HEK293 (cell line): ENCODE results near the gene MPHOSPH8.

Experiments
- CTCF ChIA-PET: fragments of 350-600 bp; formaldehyde crosslinking; extraction: SDS; loops from one replicate; lab custom pipeline; 2021; ENCODE audit warnings: antibody characterized with exemption; lab: Yijun Ruan, JAX
- POLR2A ChIA-PET: fragments of 300-600 bp; formaldehyde crosslinking; extraction: SDS; loops from one replicate; lab custom pipeline; 2020; ENCODE audit warnings: antibody characterized with exemption, inconsistent platforms; lab: Yijun Ruan, JAX
- H3K27ac ChIP-seq: fragments of 200-500 bp; sonication (Bioruptor generic); 2 replicates; pipeline ENCODE4 v1.5.1; 2014; ENCODE audit warnings: low read depth, low read length, control low read depth, inconsistent platforms; ENCODE audit errors: extremely low read depth
- H3K36me3 ChIP-seq, 2 experiments: fragments of 200-500 bp in 1 of 2; sonication (Bioruptor generic) in 1 of 2; 1 replicate in 1 of 2; 2 replicates in 1 of 2; pipeline ENCODE4 v1.5.1; 2014 to 2017; ENCODE audit warnings: inconsistent platforms in 2 of 2, low read length in 2 of 2; ENCODE audit not compliant: control insufficient read depth in 2 of 2, insufficient read depth in 1 of 2
- H3K4me1 ChIP-seq: fragments of 200-500 bp; sonication (Bioruptor generic); 2 replicates; pipeline ENCODE4 v1.5.1; 2014; ENCODE audit warnings: mild to moderate bottlenecking, low read length, inconsistent platforms; ENCODE audit not compliant: control insufficient read depth, insufficient read depth
- H3K4me3 ChIP-seq: 2 replicates; pipeline ENCODE4 v1.5.1; 2011; ENCODE audit warnings: low read depth, mild to moderate bottlenecking, control low read depth, low read length, moderate library complexity
- H3K9me3 ChIP-seq: fragments of 200-500 bp; sonication (Bioruptor generic); 2 replicates; pipeline ENCODE4 v1.5.1; 2014; ENCODE audit warnings: low read depth, low read length, inconsistent platforms; ENCODE audit not compliant: control insufficient read depth, insufficient read depth
- CTCF ChIP-seq: fragments of 450-650 bp; formaldehyde crosslinking; IDR thresholded peaks from 2 replicates; pipeline ENCODE4 v1.5.1; 2016; ENCODE audit warnings: missing biosample characterization, missing genetic modification characterization
- MZF1 ChIP-seq: fragments of 450-650 bp; formaldehyde crosslinking; IDR thresholded peaks from 2 replicates; pipeline ENCODE4 v1.5.1; 2017; ENCODE audit warnings: missing biosample characterization, missing genetic modification characterization, borderline replicate concordance
- SP2 ChIP-seq: fragments of 450-650 bp; formaldehyde crosslinking; IDR thresholded peaks from 2 replicates; pipeline ENCODE4 v1.5.1; 2016; ENCODE audit warnings: missing biosample characterization, missing genetic modification characterization
- TCF7L2 ChIP-seq: IDR thresholded peaks from 2 replicates; pipeline ENCODE4 v1.6.1; 2011; ENCODE audit warnings: low read depth, mild to moderate bottlenecking, inconsistent platforms, low read length, moderate library complexity, borderline replicate concordance
- ZEB2 ChIP-seq: fragments of 450-650 bp; formaldehyde crosslinking; IDR thresholded peaks from 2 replicates; pipeline ENCODE4 v1.5.1; 2016; ENCODE audit warnings: missing biosample characterization, missing genetic modification characterization
- ZNF202 ChIP-seq: fragments of 450-650 bp; formaldehyde crosslinking; IDR thresholded peaks from 2 replicates; pipeline ENCODE4 v1.5.1; 2016; ENCODE audit warnings: missing biosample characterization, missing genetic modification characterization, borderline replicate concordance
- ZNF214 ChIP-seq: fragments of 450-650 bp; formaldehyde crosslinking; IDR thresholded peaks from 2 replicates; pipeline ENCODE4 v1.5.1; 2017; ENCODE audit warnings: missing biosample characterization, mild to moderate bottlenecking, missing genetic modification characterization, borderline replicate concordance
- ZNF266 ChIP-seq: fragments of 450-650 bp; formaldehyde crosslinking; IDR thresholded peaks from 2 replicates; pipeline ENCODE4 v1.5.1; 2016; ENCODE audit warnings: missing biosample characterization, missing genetic modification characterization, low read depth
- ZNF274 ChIP-seq, 2 experiments: fragments of 200-500 bp in 1 of 2; fragments of 450-650 bp in 1 of 2; sonication (Bioruptor generic) in 1 of 2; formaldehyde crosslinking in 1 of 2; IDR thresholded peaks; 2 replicates each; pipeline versions ENCODE4 v1.5.1 to v1.6.1; 2014 to 2016; ENCODE audit warnings: borderline replicate concordance in 1 of 2, inconsistent platforms in 1 of 2, low read length in 1 of 2, missing biosample characterization in 1 of 2, missing genetic modification characterization in 1 of 2
- ZNF292 ChIP-seq: fragments of 450-650 bp; formaldehyde crosslinking; IDR thresholded peaks from 2 replicates; pipeline ENCODE4 v1.5.1; 2016; ENCODE audit warnings: low read depth, missing biosample characterization, missing genetic modification characterization, borderline replicate concordance
- ZNF302 ChIP-seq: fragments of 450-650 bp; formaldehyde crosslinking; IDR thresholded peaks from 2 replicates; pipeline ENCODE4 v1.5.1; 2016; ENCODE audit warnings: missing biosample characterization, missing genetic modification characterization, low read depth
- ZNF335 ChIP-seq: fragments of 450-650 bp; formaldehyde crosslinking; conservative IDR thresholded peaks from 2 replicates; pipeline ENCODE4 v1.5.1; 2016; ENCODE audit warnings: missing biosample characterization, missing genetic modification characterization
- ZNF510 ChIP-seq: fragments of 450-650 bp; formaldehyde crosslinking; IDR thresholded peaks from 2 replicates; pipeline ENCODE4 v1.5.1; 2018; ENCODE audit warnings: mild to moderate bottlenecking, missing genetic modification characterization, missing biosample characterization; ENCODE audit not compliant: insufficient replicate concordance
- ZNF514 ChIP-seq: fragments of 450-650 bp; formaldehyde crosslinking; IDR thresholded peaks from 2 replicates; pipeline ENCODE4 v1.5.1; 2016; ENCODE audit warnings: missing biosample characterization, missing genetic modification characterization
- ZNF626 ChIP-seq: fragments of 450-650 bp; sonication (Bioruptor Pico); formaldehyde crosslinking; IDR thresholded peaks from 2 replicates; pipeline ENCODE4 v1.5.1; 2018; ENCODE audit warnings: missing biosample characterization, missing genetic modification characterization, inconsistent platforms
- ZNF677 ChIP-seq: fragments of 450-650 bp; IDR thresholded peaks from 2 replicates; pipeline ENCODE4 v1.5.0; 2018; ENCODE audit warnings: missing biosample characterization, mild to moderate bottlenecking, missing genetic modification characterization, moderate library complexity
- ZNF747 ChIP-seq: fragments of 450-650 bp; formaldehyde crosslinking; IDR thresholded peaks from 2 replicates; pipeline ENCODE4 v1.5.1; 2016; ENCODE audit warnings: missing biosample characterization, missing genetic modification characterization
- ZNF776 ChIP-seq: fragments of 450-650 bp; formaldehyde crosslinking; IDR thresholded peaks from 2 replicates; pipeline ENCODE4 v1.5.0; 2017; ENCODE audit warnings: missing biosample characterization, missing genetic modification characterization, borderline replicate concordance
- TF ChIP-seq, protein P1 (sequence below): fragments of 450-650 bp; formaldehyde crosslinking; IDR thresholded peaks from 2 replicates; pipeline ENCODE4 v1.5.1; 2017; ENCODE audit warnings: missing biosample characterization, missing genetic modification characterization
- TF ChIP-seq, protein P2 (sequence below): fragments of 450-650 bp; formaldehyde crosslinking; IDR thresholded peaks from 2 replicates; pipeline ENCODE4 v1.5.1; 2016; ENCODE audit warnings: missing biosample characterization, missing genetic modification characterization
- TF ChIP-seq, protein P3 (sequence below): fragments of 450-650 bp; formaldehyde crosslinking; IDR thresholded peaks from 2 replicates; pipeline ENCODE4 v1.5.1; 2017; ENCODE audit warnings: missing biosample characterization, mild to moderate bottlenecking, missing genetic modification characterization, moderate library complexity

The MPHOSPH8 gene

GRCh38 chr13:19673473-19674430, 40.3 kb downstream of the MPHOSPH8 start (continued):
- TF ChIP-seq ZNF677, result no peak
- TF ChIP-seq ZNF202 (tag by site-specific recombination), result no peak
- no peak for TF ChIP-seq TCF7L2
- no peak for TF ChIP-seq ZNF776 (tag by site-specific recombination)
- no peak for TF ChIP-seq ZNF514 (tag by site-specific recombination)
- TF ChIP-seq, protein P1, sequence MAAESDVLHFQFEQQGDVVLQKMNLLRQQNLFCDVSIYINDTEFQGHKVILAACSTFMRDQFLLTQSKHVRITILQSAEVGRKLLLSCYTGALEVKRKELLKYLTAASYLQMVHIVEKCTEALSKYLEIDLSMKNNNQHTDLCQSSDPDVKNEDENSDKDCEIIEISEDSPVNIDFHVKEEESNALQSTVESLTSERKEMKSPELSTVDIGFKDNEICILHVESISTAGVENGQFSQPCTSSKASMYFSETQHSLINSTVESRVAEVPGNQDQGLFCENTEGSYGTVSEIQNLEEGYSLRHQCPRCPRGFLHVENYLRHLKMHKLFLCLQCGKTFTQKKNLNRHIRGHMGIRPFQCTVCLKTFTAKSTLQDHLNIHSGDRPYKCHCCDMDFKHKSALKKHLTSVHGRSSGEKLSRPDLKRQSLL (tag by site-specific recombination), result no peak
- TF ChIP-seq, protein P2, sequence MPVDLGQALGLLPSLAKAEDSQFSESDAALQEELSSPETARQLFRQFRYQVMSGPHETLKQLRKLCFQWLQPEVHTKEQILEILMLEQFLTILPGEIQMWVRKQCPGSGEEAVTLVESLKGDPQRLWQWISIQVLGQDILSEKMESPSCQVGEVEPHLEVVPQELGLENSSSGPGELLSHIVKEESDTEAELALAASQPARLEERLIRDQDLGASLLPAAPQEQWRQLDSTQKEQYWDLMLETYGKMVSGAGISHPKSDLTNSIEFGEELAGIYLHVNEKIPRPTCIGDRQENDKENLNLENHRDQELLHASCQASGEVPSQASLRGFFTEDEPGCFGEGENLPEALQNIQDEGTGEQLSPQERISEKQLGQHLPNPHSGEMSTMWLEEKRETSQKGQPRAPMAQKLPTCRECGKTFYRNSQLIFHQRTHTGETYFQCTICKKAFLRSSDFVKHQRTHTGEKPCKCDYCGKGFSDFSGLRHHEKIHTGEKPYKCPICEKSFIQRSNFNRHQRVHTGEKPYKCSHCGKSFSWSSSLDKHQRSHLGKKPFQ (tag by site-specific recombination), result no peak
- TF ChIP-seq MZF1 (tag by site-specific recombination), result no peak
- TF ChIP-seq CTCF (tag by site-specific recombination), result no peak
- TF ChIP-seq ZNF274 (IDR thresholded peaks at IDR 0.05; ENCODE audit: low read length), result no peak
- TF ChIP-seq ZNF274 (tag by site-specific recombination; IDR thresholded peaks at IDR 0.05; ENCODE audit: borderline replicate concordance), result no peak
- no peak for TF ChIP-seq ZNF302 (tag by site-specific recombination)
- no peak for TF ChIP-seq ZNF335
- no peak for TF ChIP-seq ZNF292 (tag by site-specific recombination)

DNA sequence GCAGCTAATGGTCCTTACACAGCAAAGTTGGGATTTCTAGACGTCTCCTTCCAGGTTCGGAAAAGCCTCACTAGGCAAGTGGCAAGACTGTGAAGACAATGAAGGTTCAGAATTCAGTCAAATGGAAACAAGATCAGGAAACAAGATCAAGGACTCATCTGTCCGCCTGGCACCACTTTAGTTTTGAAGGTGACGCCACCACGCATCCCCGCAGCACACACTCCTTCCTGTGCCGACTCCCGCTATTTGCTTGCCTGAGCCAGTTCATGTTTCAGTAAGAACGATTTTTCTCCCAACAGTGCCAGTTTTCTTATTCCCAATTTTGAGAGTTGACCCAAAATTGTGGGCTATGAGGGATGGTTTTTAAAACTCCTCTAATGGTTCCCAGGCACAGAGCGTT, 41.4 kb downstream of the MPHOSPH8 start:
- H3K4me3 ChIP-seq, result no peak overlapping the region
- no peak overlapping the region for H3K27ac ChIP-seq
- POLR2A ChIA-PET, result no interaction called here
- peaks cover 15 to 73% of the 10 kb centered on the region in 2 experiments for H3K36me3 ChIP-seq
- TF ChIP-seq ZEB2 (tag by site-specific recombination) (no peak), ZNF202 (tag by site-specific recombination) (no peak), ZNF514 (tag by site-specific recombination) (no peak), ZNF266 (no peak)
- H3K9me3 ChIP-seq, result no peaks in the 10 kb centered on the region
- CTCF ChIA-PET, result no interaction called here
- no peaks in the 10 kb centered on the region for H3K4me1 ChIP-seq

DNA sequence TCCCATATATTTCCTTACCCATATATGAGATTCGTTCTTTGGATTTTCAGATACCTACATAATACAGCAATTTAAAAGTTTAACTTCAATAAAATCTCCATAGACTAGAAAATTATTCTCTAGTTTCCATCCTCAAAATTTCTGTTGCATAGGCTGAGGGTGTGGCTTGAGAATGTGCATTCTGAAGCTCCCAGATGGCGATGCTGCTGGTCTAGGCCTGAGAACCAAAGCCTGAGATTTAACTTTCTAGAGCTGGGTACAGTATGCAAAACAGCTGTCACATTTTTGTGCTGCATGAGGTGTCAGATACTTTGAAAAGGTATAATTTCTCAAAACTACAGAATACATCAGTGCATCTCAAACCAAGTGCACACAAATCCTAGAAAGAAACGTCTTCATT, 42.7 kb downstream of the MPHOSPH8 start:
- Histone ChIP-seq H3K4me3 (no peak overlapping the region), H3K9me3 (no peaks in the 10 kb centered on the region), H3K27ac (no peak overlapping the region), H3K4me1 (no peaks in the 10 kb centered on the region), H3K36me3 (peaks cover 7 to 60% of the 10 kb centered on the region in 2 experiments)
- CTCF ChIA-PET, result interaction anchor here (0.6 kb wide), 1 partner anchor 485 kb away, joined by 3 read pairs; the partner anchor contains the start of gene GJA3
- POLR2A ChIA-PET, result no interaction called here
- no peak for TF ChIP-seq ZNF626 (tag by site-specific recombination)
- no peak for TF ChIP-seq ZNF214
- TF ChIP-seq SP2 (tag by site-specific recombination), result no peak
- TF ChIP-seq ZNF677, result no peak
- TF ChIP-seq ZNF510 (tag by site-specific recombination), result no peak
- TF ChIP-seq, protein P3, sequence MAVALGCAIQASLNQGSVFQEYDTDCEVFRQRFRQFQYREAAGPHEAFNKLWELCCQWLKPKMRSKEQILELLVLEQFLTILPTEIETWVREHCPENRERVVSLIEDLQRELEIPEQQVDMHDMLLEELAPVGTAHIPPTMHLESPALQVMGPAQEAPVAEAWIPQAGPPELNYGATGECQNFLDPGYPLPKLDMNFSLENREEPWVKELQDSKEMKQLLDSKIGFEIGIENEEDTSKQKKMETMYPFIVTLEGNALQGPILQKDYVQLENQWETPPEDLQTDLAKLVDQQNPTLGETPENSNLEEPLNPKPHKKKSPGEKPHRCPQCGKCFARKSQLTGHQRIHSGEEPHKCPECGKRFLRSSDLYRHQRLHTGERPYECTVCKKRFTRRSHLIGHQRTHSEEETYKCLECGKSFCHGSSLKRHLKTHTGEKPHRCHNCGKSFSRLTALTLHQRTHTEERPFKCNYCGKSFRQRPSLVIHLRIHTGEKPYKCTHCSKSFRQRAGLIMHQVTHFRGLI (tag by site-specific recombination), result no peak
- TF ChIP-seq ZNF747, result no peak
